SK-N-SH (cell line): ENCODE results near the gene PSMD7. TPM values are rescaled to one million over a fixed set of nuclear protein-coding genes. Genes with fewer than 3 reads are reported as not detected.

Experiments
- CTCF ChIA-PET: fragments of 300-600, 350-600 bp; formaldehyde crosslinking; extraction: SDS; loops from one replicate; lab custom pipeline; 2021; lab: Yijun Ruan, JAX
- POLR2A ChIA-PET: fragments of 350-600 bp; sonication (Branson Sonifier 250); formaldehyde crosslinking; extraction: SDS; loops from one replicate; lab custom pipeline; 2020; ENCODE audit warnings: antibody characterized with exemption, inconsistent platforms; lab: Yijun Ruan, JAX
- DNase-seq: peaks from one replicate; pipeline ENCODE4 v3.0.0; 2012
- H2AFZ ChIP-seq: fragments of 200-600 bp; sonication (generic); 2 replicates; pipeline ENCODE4 v1.8.1; 2016; ENCODE audit warnings: antibody characterized with exemption, mild to moderate bottlenecking, low read depth
- H3F3A ChIP-seq: fragments of 200-600 bp; sonication (generic); replicated peaks from 2 replicates; pipeline ENCODE3; 2016; ENCODE audit warnings: antibody characterized with exemption, mild to moderate bottlenecking; ENCODE audit not compliant: insufficient read depth
- H3K27ac ChIP-seq, 2 experiments: fragments of 200-500 bp in 1 of 2; fragments of 200-600 bp in 1 of 2; sonication (Bioruptor generic) in 1 of 2; sonication (generic), shearing (Covaris generic) in 1 of 2; 2 replicates each; pipeline versions ENCODE4 v1.5.1 to v1.6.1; 2014 to 2016; ENCODE audit warnings: low read depth in 2 of 2, inconsistent platforms in 1 of 2, low read length in 1 of 2, mild to moderate bottlenecking in 1 of 2, mixed read lengths in 1 of 2
- H3K27me3 ChIP-seq: fragments of 200-600 bp; sonication (generic), shearing (Covaris generic); 2 replicates; pipeline ENCODE4 v1.6.1; 2016; ENCODE audit warnings: mixed run types; ENCODE audit not compliant: insufficient read depth
- H3K36me3 ChIP-seq, 2 experiments: fragments of 200-500 bp in 1 of 2; fragments of 200-600 bp in 1 of 2; sonication (Bioruptor generic) in 1 of 2; sonication (generic) in 1 of 2; replicated peaks in 1 of 2; 2 replicates each; pipeline versions ENCODE3 to v1.5.1; 2014 to 2016; ENCODE audit warnings: low read length in 1 of 2, mild to moderate bottlenecking in 1 of 2; ENCODE audit not compliant: insufficient read depth in 2 of 2, control insufficient read depth in 1 of 2
- H3K4me1 ChIP-seq, 2 experiments: fragments of 200-500 bp in 1 of 2; fragments of 200-600 bp in 1 of 2; sonication (Bioruptor generic) in 1 of 2; sonication (generic), shearing (Covaris generic) in 1 of 2; 2 replicates each; pipeline versions ENCODE4 v1.5.1 to v1.6.1; 2014 to 2016; ENCODE audit warnings: low read depth in 1 of 2, low read length in 1 of 2, mixed run types in 1 of 2; ENCODE audit not compliant: insufficient read depth in 2 of 2, control insufficient read depth in 1 of 2
- H3K4me2 ChIP-seq: fragments of 200-600 bp; sonication (generic), shearing (Covaris generic); 2 replicates; pipeline ENCODE4 v1.6.1; 2017; ENCODE audit warnings: mixed run types
- H3K4me3 ChIP-seq, 2 experiments: fragments of 200-500 bp in 1 of 2; fragments of 200-600 bp in 1 of 2; sonication (Bioruptor generic) in 1 of 2; sonication (generic), shearing (Covaris generic) in 1 of 2; 2 replicates each; pipeline versions ENCODE4 v1.5.1 to v1.8.1; 2014 to 2016; ENCODE audit warnings: low read depth in 2 of 2, inconsistent platforms in 1 of 2, low read length in 1 of 2, mild to moderate bottlenecking in 1 of 2, mixed read lengths in 1 of 2, moderate library complexity in 1 of 2
- H3K79me2 ChIP-seq: fragments of 200-600 bp; sonication (generic); 2 replicates; pipeline ENCODE4 v1.8.1; 2017; ENCODE audit warnings: mild to moderate bottlenecking; ENCODE audit not compliant: insufficient read depth
- H3K9ac ChIP-seq: fragments of 200-600 bp; sonication (generic); 2 replicates; pipeline ENCODE4 v1.6.1; 2017; ENCODE audit warnings: mixed run types
- H3K9me2 ChIP-seq: fragments of 200-600 bp; sonication (generic); 2 replicates; pipeline ENCODE4 v1.6.1; 2017; ENCODE audit warnings: mixed run types
- H3K9me3 ChIP-seq: fragments of 200-600 bp; sonication (generic); 2 replicates; pipeline ENCODE4 v1.6.1; 2017; ENCODE audit warnings: mixed run types, mild to moderate bottlenecking, moderate library complexity
- H4K20me1 ChIP-seq: fragments of 200-600 bp; sonication (generic); 2 replicates; pipeline ENCODE4 v1.6.1; 2017; ENCODE audit warnings: mild to moderate bottlenecking, mixed run types; ENCODE audit not compliant: insufficient read depth
- CTCF ChIP-seq: fragments of 200-600 bp; sonication (generic); IDR thresholded peaks from 2 replicates; pipeline ENCODE4 v1.6.1; 2017; ENCODE audit warnings: antibody characterized with exemption, mild to moderate bottlenecking, moderate library complexity
- ELF1 ChIP-seq: IDR thresholded peaks from 2 replicates; pipeline ENCODE4 v1.4.0; 2012
- EP300 ChIP-seq, 2 experiments: IDR thresholded peaks; 2 replicates each; pipeline versions ENCODE4 v1.4.0 to v1.6.1; 2012; ENCODE audit warnings: borderline replicate concordance in 1 of 2, low read depth in 1 of 2, low read length in 1 of 2
- EZH2phosphoT487 ChIP-seq: fragments of 200-600 bp; sonication (generic); IDR thresholded peaks from 2 replicates; pipeline ENCODE4 v1.6.1; 2017; ENCODE audit warnings: low read depth, mixed run types, mild to moderate bottlenecking, antibody characterized with exemption, moderate library complexity, borderline replicate concordance
- FOSL2 ChIP-seq: IDR thresholded peaks from 2 replicates; pipeline ENCODE4 v1.4.0; 2012; ENCODE audit warnings: low read depth, mild to moderate bottlenecking, moderate library complexity, borderline replicate concordance
- FOXJ3 ChIP-seq: sonication (generic); formaldehyde crosslinking; IDR thresholded peaks from 2 replicates; pipeline ENCODE4 v1.5.1; 2020; ENCODE audit warnings: mild to moderate bottlenecking, missing genetic modification reagents
- FOXM1 ChIP-seq: IDR thresholded peaks from 2 replicates; pipeline ENCODE4 v1.4.0; 2012; ENCODE audit warnings: low read depth, mild to moderate bottlenecking
- IRF3 ChIP-seq: fragments of 150-350 bp; IDR thresholded peaks from 2 replicates; pipeline ENCODE4 v1.6.1; 2016; ENCODE audit warnings: mild to moderate bottlenecking, low read depth, low read length
- JUND ChIP-seq: IDR thresholded peaks from 2 replicates; pipeline ENCODE4 v1.4.0; 2012
- MEF2A ChIP-seq: IDR thresholded peaks from 2 replicates; pipeline ENCODE4 v1.4.0; 2012; ENCODE audit warnings: low read depth, borderline replicate concordance
- MXI1 ChIP-seq: IDR thresholded peaks from 2 replicates; pipeline ENCODE4 v1.6.1; 2012; ENCODE audit warnings: mild to moderate bottlenecking, low read depth, low read length, improper control_type of control experiment
- NFIC ChIP-seq: IDR thresholded peaks from 2 replicates; pipeline ENCODE4 v1.4.0; 2012; ENCODE audit warnings: borderline replicate concordance
- NRF1 ChIP-seq: IDR thresholded peaks from 2 replicates; pipeline ENCODE4 v1.6.1; 2012; ENCODE audit warnings: low read depth, mild to moderate bottlenecking, low read length
- RAD21 ChIP-seq: IDR thresholded peaks from 2 replicates; pipeline ENCODE4 v1.6.1; 2012; ENCODE audit warnings: mild to moderate bottlenecking, low read length
- RCOR1 ChIP-seq: fragments of 150-350 bp; IDR thresholded peaks from 2 replicates; pipeline ENCODE4 v1.6.1; 2017; ENCODE audit warnings: antibody characterized with exemption, low read length
- RFX5 ChIP-seq: IDR thresholded peaks from 2 replicates; pipeline ENCODE4 v1.6.1; 2012; ENCODE audit warnings: mild to moderate bottlenecking, improper control_type of control experiment, low read length
- SMC3 ChIP-seq: IDR thresholded peaks from 2 replicates; pipeline ENCODE4 v1.6.1; 2012; ENCODE audit warnings: low read depth, low read length, improper control_type of control experiment
- TCF12 ChIP-seq: IDR thresholded peaks from 2 replicates; pipeline ENCODE4 v1.4.0; 2012
- TEAD4 ChIP-seq: IDR thresholded peaks from 2 replicates; pipeline ENCODE4 v1.4.0; 2012; ENCODE audit warnings: mild to moderate bottlenecking, borderline replicate concordance; ENCODE audit not compliant: insufficient read depth
- USF2 ChIP-seq: fragments of 150-350 bp; IDR thresholded peaks from 2 replicates; pipeline ENCODE4 v1.6.1; 2017; ENCODE audit warnings: antibody characterized with exemption, low read length, low read depth, borderline replicate concordance
- WGBS: methylation state at CpG from one replicate; pipeline ENCODE4 v1.1.6; 2017; ENCODE audit warnings: low lambda C conversion rate; 5-methylcytosine and 5-hydroxymethylcytosine counted together
- polyA plus RNA-seq, 3 experiments: library from polyadenylated mRNA; depleted of rRNA; stranded (reverse); fragments of >200 nt; gene quantifications; 2 replicates each; pipeline ENCODE4 v1.2.3, GENCODE V29; 2012
- TF ChIP-seq, protein P1 (sequence below): IDR thresholded peaks from 2 replicates; pipeline ENCODE4 v1.4.0; 2012; ENCODE audit warnings: low read depth, borderline replicate concordance
- TF ChIP-seq, protein P2 (sequence below): IDR thresholded peaks from 2 replicates; pipeline ENCODE4 v1.4.0; 2012; ENCODE audit warnings: low read depth

PSMD7 gene
- polyA plus RNA-seq, 1 of the 3 experiments (the other 2 are of a cell fraction): 142 TPM

DNA sequence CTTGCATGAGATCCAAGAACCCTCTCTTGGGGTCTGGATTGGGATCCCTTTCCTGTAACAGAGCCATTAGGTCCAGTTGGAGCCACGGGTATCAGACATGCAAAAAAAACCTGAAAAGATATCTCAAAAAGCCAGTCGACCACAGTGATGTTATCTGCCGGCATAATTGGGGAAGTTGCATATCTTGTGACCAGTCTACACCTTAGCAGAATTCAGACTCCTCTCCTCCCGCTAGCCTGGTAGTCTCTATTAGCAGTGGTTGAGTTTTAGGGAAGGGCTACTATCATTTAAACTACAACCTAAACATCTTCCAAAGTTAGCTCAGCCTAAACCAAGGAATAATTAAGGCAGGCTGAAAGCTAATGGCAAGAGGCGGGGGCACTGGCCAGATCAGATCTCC is 16.2 kb upstream of the PSMD7 start:
- Histone ChIP-seq H3K27me3 (no peaks in the 10 kb centered on the region), H3K9me3 (no peaks in the 10 kb centered on the region), H3K4me2 (no peak overlapping the region), H3K4me1 (no peaks in the 10 kb centered on the region), H3K9ac (no peak overlapping the region), H3K79me2 (no peaks in the 10 kb centered on the region), H2AFZ (no peak overlapping the region), H3K4me3 (no peak overlapping the region), H3K9me2 (no peaks in the 10 kb centered on the region), H3K36me3 (no peaks in the 10 kb centered on the region), H4K20me1 (no peaks in the 10 kb centered on the region), H3K27ac (no peak overlapping the region), H3F3A (no peaks in the 10 kb centered on the region)
- TF ChIP-seq, protein P1, sequence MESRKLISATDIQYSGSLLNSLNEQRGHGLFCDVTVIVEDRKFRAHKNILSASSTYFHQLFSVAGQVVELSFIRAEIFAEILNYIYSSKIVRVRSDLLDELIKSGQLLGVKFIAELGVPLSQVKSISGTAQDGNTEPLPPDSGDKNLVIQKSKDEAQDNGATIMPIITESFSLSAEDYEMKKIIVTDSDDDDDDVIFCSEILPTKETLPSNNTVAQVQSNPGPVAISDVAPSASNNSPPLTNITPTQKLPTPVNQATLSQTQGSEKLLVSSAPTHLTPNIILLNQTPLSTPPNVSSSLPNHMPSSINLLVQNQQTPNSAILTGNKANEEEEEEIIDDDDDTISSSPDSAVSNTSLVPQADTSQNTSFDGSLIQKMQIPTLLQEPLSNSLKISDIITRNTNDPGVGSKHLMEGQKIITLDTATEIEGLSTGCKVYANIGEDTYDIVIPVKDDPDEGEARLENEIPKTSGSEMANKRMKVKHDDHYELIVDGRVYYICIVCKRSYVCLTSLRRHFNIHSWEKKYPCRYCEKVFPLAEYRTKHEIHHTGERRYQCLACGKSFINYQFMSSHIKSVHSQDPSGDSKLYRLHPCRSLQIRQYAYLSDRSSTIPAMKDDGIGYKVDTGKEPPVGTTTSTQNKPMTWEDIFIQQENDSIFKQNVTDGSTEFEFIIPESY: no peak
- TF ChIP-seq RFX5: no peak
- no peak for TF ChIP-seq IRF3
- no peak for TF ChIP-seq NRF1
- TF ChIP-seq NFIC: no peak
- TF ChIP-seq TEAD4: no peak
- WGBS: 53% methylated on average over 5 of the region's 5 CpGs
- no peak for DNase-seq
- CTCF ChIA-PET: interaction anchor here (0.9 to 1.8 kb wide), 2 partner anchors 216 to 246 kb away, joined by 3 to 6 read pairs; no protein-coding TSS in a partner anchor
- POLR2A ChIA-PET: no interaction called here

- no peaks in the 10 kb centered on the region for H3K27me3 ChIP-seq
- no peak overlapping the region for H3K27ac ChIP-seq
- no peaks in the 10 kb centered on the region for H3K9me2 ChIP-seq
- H3K4me2 ChIP-seq: no peak overlapping the region
- H3K9me3 ChIP-seq: no peaks in the 10 kb centered on the region
- DNase-seq: no peak
- POLR2A ChIA-PET: no interaction called here
- H3F3A ChIP-seq: no peaks in the 10 kb centered on the region
- no peak overlapping the region for H2AFZ ChIP-seq
- no peaks in the 10 kb centered on the region for H3K4me1 ChIP-seq
- H3K36me3 ChIP-seq: no peaks in the 10 kb centered on the region
- TF ChIP-seq JUND: no peak
- no peak for TF ChIP-seq TCF12
- no peak for TF ChIP-seq USF2
- TF ChIP-seq TEAD4: no peak
- TF ChIP-seq FOXM1: no peak
- no peak for TF ChIP-seq ELF1
- TF ChIP-seq, protein P2, sequence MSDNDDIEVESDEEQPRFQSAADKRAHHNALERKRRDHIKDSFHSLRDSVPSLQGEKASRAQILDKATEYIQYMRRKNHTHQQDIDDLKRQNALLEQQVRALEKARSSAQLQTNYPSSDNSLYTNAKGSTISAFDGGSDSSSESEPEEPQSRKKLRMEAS: no peak
- TF ChIP-seq MEF2A: no peak
- TF ChIP-seq RFX5: no peak
- no peak for TF ChIP-seq CTCF
- no peak for TF ChIP-seq MXI1
- TF ChIP-seq EZH2phosphoT487: no peak
- TF ChIP-seq EP300 (IDR thresholded peaks at IDR 0.05; ENCODE audit: borderline replicate concordance in 1 of 2, low read depth in 1 of 2, low read length in 1 of 2): no peak
- TF ChIP-seq SMC3: no peak
- no peak for TF ChIP-seq RCOR1
- no peak for TF ChIP-seq RAD21
- no peak for TF ChIP-seq FOXJ3 (CRISPR knock-in tag)
- no peak for TF ChIP-seq FOSL2
- H3K4me3 ChIP-seq: no peak overlapping the region
- no peak overlapping the region for H3K9ac ChIP-seq
- H4K20me1 ChIP-seq: no peaks in the 10 kb centered on the region
- WGBS: 43% methylated on average over 1 of the region's 1 CpG
- H3K79me2 ChIP-seq: no peaks in the 10 kb centered on the region
- CTCF ChIA-PET: no interaction called here
These were observed 15.3 kb upstream of the PSMD7 start for GRCh38 chr16:74281300-74281699.
